NAMALWA (cell line): ENCODE results near the gene MPRIP.
"Not testable (repeated sequence)": the region's sequence is repeated elsewhere in the genome, so short reads cannot be mapped to it uniquely, and the experiment has no call there.

ENCODE experiments used
- DNase-seq: peaks from one replicate; pipeline ENCODE4 v3.0.0-alpha.2; 2015; ENCODE audit warnings: low spot score

The MPRIP gene

GRCh38 chr17:17042384-17042736, at the start of gene MPRIP:
Gene MPRIP, plus strand, starts transcription at chr17:17042457. Its CDS starts 392 bp downstream, at chr17:17042849.
- DNase-seq: no peak

DNA sequence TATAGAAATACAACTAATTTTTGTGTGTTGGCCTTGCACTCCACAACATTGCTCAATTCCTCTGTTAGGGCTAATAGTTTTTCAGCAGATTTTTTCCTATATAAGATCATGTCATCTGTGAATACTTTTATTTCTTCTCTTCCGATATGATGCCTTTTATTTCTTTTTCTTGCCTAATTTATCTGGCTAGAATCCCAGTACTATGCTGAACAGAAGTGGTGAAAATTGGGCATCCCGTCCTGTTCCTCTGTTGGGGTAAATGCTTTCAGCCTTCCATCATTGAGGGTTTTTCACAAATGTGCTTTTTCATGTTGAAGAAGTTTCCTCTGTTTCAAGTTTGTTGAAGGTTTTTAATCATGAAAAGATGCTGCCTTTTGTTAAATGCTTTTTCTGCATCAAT, 47.6 kb upstream of the MPRIP start:
- DNase-seq: no peak

GRCh38 chr17:16995930-16996329, 46.3 kb upstream of the MPRIP start:
- no peak for DNase-seq

DNA sequence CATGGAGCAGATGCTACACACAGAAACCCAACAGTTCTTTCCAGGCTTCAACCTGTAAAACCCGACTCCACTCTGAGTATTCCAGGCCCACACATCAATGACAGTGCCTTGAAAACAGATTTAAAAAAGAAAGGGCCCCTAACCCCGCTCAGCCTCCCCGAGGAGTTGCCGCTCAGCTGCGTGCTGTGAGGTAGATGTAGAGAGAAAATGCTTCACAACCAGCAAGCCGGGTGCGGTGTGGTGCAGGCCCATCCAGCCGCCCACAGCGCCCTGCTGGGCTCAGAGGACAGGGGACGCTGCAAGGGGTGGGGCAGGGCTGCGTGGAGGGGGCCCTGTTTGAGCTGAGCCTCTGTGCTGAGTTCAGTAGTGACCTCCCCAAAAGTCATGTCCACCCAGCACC, 45.5 kb upstream of the MPRIP start:
- not testable (repeated sequence) for DNase-seq

DNA sequence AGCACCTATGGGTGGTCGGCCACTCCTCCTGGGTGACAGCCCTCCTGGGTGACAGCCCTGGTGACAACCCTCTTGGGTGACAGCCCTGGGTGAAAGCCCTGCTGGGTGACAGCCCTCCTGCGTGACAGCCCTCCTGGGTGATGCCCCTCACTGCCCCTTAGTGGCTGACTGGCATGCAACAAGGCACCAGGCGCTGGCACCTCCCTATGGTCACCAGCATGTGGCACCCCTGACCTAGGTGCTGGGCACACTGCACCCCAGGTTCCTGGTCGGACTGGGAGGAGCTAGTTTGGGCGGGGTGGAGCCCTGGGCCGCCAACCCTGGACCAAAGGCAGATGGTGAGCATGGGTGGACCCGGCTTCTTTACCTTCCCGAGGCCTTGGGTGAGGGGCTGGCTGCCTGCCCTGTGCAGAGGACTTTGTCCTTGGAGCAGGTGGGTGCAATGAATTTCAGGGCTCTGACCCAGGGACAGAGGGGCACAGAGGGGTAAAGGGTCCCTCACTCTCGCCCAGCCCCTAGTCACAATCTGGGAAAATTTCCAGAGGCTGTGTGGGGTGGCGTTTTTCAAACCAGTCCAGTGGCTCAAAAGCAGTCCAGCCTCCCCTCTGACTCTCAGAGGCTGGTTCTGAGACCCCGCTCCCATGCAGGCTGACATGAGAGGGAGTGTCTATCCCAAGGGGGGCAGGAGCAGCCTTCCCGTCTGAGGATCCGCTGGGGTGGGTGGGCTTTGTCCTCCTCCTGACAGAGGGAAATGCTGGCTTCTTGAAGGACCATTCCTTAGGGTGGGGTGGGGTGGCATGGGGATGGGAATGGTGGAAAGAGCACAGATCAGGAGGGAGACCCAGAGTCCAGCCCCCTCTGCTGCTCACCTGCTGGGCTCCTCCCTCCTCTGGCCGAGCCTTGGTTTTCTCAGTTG, 44.5 kb upstream of the MPRIP start:
- peak; percentile 85 for DNase-seq

- no peak for DNase-seq
Measured at GRCh38 chr17:16999931-17000625, 42.2 kb upstream of the MPRIP start.

DNA sequence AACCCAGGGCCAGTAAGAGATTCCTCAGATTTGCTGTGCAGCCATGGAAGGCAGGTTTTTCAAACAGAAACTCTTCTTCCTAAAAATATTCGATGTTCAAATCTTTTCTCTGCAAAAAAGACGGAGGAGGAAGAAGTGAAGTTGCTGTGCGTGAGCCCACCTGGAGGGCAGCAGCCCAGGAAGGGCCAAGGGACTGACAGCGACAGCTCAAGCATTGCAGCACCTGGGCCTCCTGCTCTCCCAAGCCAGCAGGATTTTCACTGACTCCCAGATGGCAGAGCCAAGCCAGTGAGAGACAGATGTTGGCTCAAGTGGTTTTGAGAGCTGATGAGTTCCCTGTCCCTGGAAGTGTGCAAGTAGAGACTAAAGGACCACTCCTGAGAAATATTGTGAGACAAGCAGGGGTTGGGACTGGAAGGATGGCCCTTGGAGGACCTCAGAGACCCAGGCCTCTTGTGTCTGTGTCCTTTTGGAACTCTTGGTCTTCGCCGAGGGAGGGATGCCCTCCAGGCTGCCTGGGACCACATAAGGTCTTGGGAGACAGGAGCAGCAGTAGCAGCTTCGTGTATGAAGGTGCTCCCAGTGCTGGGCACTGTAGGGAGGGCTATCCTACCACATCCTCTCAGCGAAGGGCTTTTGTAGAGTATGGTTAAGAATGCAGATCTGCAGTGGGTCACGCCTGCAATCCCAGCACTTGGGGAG, 41.0 kb upstream of the MPRIP start:
- no peak for DNase-seq

DNA sequence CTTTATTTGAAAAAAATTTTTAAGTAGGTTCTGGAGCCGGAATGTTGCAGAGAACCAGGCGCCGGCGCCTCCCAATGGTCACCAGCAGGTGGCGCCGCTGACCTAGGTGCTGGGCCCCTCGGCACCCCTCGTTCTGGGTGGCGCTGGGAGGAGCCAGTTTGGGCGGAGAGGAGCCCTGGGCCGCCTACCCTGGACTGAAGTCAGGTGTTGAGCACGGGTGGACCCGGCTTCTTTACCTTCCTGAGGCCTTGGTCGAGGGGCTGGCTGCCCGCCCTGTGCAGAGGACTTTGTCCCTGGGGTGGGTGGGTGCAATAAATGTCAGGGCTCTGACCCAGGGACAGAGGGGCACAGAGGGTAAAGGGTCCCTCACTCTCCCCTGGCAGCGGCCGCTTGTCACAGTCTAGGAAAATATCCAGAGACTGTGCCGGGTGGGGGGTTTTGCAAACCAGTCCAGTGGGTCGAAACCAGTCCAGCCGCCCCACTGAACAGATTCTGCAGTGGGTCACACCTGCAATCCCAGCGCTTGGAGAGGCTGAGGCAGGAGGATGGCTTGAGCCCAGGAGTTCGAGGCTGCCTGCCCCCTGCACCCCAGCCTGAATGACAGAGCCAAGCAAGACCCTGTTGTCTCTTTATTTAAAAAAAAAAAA, 40.3 kb upstream of the MPRIP start:
- peak; percentile 65 for DNase-seq

- DNase-seq: not testable (repeated sequence)
Measured at GRCh38 chr17:17002731-17003715, 39.2 kb upstream of the MPRIP start.

GRCh38 chr17:17004251-17004996, 37.8 kb upstream of the MPRIP start:
- no peak for DNase-seq

GRCh38 chr17:17004997-17005614, 37.2 kb upstream of the MPRIP start:
- not testable (repeated sequence) for DNase-seq

- not testable (repeated sequence) for DNase-seq
Measured at GRCh38 chr17:17007891-17008290, 34.4 kb upstream of the MPRIP start.

DNA sequence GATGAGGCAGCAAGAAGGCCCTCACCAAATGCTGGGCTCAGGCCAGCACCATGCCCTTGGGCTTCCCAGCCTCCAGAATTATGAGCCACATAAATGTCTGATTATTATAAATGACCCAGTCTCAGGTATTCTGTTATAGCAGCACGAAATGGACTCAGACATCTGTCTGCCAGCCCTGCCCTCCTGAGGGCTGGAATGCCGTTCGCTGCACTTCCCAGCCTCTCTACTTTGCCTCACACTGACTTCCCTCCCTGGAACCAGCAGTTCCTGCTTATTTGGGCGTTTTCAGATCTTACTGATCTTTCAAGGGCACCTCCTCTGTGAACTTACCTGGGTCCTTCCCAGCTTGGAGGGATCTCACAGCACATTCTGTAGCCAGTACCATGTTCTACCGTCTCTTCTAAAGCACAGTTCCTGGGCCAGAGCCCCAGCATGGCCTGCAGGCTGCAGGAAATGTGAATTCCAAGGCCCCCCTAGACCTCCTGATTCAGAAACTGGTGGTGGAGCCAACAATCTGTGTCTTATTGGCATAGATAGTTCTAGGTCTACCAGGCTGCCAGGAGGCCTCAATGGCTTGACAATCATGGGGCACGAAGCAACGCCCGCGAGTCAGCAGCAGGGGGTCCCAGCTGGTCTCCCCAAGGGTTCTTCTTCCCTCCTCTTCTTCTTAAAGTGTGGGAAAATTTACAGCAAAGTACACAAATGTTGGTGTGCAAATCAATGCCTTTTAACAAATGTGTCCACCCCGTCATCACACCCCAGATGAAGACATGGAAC, 33.4 kb upstream of the MPRIP start:
- DNase-seq: not testable (repeated sequence)

GRCh38 chr17:17009972-17010371, 32.3 kb upstream of the MPRIP start:
- not testable (repeated sequence) for DNase-seq

DNA sequence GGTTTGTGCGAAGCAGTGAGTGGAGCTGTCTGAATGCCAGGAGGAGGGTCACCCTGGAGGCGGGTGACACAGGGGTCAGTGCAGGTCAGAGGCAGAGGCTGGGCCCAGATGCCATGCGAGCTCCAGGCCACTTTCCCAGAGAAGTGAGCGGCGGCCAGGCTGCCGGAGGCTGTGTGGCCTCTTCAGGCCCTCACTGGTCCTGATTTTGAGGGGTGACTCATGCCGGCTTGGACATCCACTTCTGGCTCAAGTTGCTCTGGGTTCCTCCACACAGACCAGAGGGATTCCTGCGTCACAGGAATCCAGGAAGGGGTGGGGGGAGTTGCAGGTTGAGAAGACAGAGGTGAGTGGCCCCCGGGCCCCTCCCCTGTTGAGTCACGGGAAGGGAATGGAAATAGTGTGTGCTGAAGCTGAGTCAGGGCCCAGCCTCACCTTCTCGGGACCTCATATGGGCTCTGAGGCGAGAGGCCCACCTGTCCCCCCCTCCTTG, 31.7 kb upstream of the MPRIP start:
- not testable (repeated sequence) for DNase-seq

DNA sequence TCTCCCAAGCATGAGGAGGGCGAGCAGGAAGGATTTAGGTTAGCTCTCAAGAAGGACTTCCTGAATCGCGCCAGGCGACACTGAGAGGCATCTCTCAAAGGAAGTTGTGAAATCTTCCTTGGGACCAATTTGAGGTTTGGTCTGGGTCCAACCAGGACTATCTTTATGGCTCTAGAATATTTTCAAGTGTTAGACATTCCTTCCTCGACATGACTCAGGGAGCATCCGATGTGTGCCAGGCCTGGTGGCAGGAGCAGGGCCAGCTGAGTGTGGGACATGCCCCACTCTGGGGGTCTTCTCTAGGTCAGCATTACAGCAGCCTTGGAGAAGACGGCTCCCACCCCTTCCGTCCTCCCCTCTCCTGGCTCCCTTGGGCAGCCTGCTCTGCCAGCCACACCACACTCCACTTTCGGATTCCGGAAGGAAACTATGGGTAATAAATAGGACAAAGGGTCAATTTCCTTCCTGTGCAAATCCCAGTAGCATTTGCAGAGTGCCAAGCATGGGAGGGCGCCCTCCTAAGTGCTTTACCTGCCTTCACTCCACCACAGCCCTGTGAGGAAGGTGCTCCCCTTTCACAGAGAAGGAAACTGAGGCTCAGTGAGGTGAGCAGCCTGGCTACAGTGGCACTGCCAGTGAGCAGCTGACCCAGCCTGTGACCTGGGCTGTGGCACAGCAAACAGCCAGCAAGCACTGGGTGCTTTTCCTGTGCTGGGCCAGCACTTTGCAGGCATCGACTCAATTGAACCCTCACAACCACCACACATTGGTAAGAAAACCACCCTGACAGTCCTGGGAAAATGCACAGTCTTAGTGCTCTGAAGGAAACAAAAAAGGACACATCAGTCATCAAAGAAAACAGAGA, 31.0 kb upstream of the MPRIP start:
- not testable (repeated sequence) for DNase-seq
